ENCODE data around the gene ING5.

ING5 gene

DNA sequence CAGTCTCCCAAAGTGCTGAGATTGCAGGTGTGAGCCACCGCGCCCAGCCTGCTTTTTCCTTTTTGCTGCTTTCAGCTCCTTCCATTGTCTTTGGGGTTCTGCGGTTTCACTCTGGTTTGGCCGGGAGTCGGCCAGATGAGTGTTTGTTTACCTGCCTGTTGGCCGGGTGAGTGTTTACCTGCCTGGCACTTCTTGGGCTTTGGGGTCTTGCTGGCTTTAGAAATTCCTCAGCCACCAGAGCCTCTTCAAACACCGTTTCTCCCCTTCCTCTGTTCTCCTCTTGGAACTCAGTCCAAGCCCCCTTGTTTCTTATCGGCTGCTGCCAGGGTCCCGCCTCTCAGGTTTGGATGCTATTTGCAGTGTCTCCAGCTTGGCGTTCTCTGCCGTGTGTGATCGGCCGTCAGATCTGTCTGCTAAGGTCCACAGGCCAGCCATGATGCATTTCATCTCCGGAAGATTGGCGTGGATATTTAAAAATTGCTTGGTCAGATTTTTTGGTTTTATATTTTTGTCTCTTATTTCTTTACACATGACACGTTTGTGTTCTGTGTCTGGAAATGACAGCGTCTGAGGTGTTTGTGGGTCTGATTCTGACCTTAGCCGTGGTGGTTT is 60.6 kb downstream of the ING5 start:
- peak; percentile 23 for DNase-seq
- TF ChIP-seq, protein P1, sequence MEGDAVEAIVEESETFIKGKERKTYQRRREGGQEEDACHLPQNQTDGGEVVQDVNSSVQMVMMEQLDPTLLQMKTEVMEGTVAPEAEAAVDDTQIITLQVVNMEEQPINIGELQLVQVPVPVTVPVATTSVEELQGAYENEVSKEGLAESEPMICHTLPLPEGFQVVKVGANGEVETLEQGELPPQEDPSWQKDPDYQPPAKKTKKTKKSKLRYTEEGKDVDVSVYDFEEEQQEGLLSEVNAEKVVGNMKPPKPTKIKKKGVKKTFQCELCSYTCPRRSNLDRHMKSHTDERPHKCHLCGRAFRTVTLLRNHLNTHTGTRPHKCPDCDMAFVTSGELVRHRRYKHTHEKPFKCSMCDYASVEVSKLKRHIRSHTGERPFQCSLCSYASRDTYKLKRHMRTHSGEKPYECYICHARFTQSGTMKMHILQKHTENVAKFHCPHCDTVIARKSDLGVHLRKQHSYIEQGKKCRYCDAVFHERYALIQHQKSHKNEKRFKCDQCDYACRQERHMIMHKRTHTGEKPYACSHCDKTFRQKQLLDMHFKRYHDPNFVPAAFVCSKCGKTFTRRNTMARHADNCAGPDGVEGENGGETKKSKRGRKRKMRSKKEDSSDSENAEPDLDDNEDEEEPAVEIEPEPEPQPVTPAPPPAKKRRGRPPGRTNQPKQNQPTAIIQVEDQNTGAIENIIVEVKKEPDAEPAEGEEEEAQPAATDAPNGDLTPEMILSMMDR (IDR thresholded peaks at IDR 0.05; ENCODE audit: low read depth, low read length): no peak
- Histone ChIP-seq H3K36me3 (peaks cover 9% of the 10 kb centered on the region), H3K27me3 (no peaks in the 10 kb centered on the region), H3K9me3 (no peaks in the 10 kb centered on the region), H3K4me3 (ENCODE audit: low read depth, low read length) (no peak overlapping the region; the same call in 1 of the 2 replicates), H3K4me1 (peaks cover 17% of the 10 kb centered on the region)

DNA sequence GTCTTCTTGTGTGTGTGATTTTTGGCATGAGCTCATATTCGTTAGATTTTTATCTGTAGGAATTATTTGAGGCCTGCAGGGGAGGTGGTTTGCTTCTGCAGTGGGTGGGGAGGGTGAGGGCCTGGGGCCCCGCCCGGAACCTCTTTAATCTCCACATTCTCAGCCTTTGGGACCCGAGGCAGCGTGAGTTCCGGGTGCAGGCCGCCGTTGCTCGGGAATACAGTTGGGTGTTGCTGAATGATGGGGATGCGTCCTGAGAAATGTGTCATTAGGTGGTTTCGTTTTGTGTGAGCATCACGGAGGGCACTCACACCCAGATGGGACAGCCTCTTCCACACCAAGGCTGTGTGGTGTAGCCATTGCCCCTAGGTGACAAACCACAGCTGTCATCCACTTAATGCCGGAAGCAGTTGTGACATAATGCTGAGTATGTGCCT is 61.1 kb downstream of the ING5 start:
- Histone ChIP-seq H3K36me3 (peaks cover 9% of the 10 kb centered on the region), H3K4me1 (peaks cover 19% of the 10 kb centered on the region), H3K4me3 (ENCODE audit: low read depth, low read length) (no peak overlapping the region; the same call in 1 of the 2 replicates), H3K9me3 (no peaks in the 10 kb centered on the region), H3K27me3 (no peaks in the 10 kb centered on the region)
- TF ChIP-seq, protein P1 (IDR thresholded peaks at IDR 0.05; ENCODE audit: low read depth, low read length): no peak
- DNase-seq: peak; percentile 15

DNA sequence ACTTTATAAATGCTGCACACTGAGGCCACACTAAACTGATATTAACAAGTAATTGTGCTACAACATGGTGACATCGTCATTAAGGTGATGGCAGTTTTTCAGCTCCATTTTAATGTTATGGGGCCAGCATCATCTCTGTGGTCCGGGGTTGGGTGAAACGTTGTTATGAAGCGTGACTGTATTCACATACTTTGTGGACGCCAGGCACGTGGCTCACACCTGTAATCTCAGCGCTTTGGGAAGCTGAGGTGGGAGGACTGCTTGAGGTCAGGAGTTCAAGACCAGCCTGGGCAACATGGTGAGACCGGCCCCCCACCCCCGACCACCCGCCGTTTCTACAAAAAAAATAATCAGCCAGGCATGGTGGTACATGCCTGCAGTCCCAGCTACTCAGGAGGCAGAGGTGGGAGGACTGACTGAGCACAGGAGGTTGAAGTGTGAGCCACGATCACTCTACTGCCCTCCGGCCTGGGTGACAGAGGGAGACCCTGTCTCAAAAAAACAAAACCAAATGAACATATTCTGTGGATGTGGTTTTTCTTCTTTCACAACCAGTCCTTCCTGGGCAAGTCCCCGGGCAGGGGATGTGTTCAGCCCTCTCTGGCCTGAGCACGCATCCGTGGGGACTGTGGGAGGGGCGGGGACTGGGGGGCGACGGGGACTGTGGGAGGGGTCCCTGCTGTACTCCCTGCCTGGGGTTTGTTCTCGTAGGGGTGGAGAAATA is 61.9 kb downstream of the ING5 start:
- TF ChIP-seq, protein P1 (IDR thresholded peaks at IDR 0.05; ENCODE audit: low read depth, low read length): no peak
- H3K4me3 ChIP-seq (ENCODE audit: low read depth, low read length): no peak overlapping the region
- H3K9me3 ChIP-seq: no peaks in the 10 kb centered on the region
- H3K27me3 ChIP-seq: no peaks in the 10 kb centered on the region
- H3K4me1 ChIP-seq: peaks cover 26% of the 10 kb centered on the region
- no peak for DNase-seq
- peaks cover 9% of the 10 kb centered on the region for H3K36me3 ChIP-seq

DNA sequence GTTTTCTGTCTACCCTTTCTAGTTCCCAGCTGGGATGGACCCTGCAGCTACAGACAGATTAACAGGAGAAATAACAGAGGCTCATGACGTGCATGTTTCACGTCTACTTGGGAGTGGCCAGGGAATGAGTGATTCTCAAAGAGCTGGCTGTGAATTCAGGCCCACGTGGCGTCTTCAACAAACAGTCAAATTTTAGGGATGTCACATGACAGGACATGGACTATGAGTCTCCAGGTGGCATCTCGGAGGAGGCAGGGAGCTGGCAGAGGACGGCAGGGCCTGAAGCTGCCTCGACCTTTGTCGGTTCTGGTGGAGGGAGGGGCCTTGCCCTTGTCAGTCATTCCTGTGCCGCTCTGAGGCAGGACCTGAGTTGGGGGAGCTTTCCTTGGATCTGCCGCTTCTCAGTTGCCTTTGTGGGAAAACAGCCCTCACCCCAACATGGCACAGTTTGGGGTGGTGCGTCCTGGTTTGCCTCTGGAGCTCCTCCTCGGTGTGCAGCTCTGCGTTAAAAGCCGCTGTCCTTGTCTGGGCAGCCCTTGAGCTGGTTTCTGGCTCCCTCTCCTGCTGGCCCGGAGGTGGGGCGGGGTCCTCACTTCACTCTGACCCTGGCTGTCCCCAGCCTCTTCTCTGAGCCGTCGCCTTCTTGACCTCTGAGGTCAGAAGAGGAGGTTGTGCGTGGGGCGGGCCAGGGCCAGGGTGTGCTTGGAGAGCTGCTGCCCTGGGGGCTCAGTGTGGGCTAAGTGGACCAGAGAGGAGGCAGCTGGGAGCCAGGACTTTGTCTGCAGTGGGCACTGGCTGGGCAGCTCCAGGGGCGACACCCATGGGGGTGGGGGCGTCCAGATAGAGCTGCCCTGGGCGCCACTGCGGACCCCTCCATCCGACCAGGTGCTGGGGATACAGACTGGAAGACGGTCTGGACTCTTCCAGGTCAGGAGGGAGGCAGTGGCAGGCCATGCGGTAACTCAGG is 62.7 kb downstream of the ING5 start:
- Histone ChIP-seq H3K27me3 (no peaks in the 10 kb centered on the region), H3K9me3 (no peaks in the 10 kb centered on the region), H3K4me3 (ENCODE audit: low read depth, low read length) (no peak overlapping the region), H3K36me3 (peaks cover 5% of the 10 kb centered on the region), H3K4me1 (peaks cover 28% of the 10 kb centered on the region)
- peak; percentile 58 for DNase-seq
- TF ChIP-seq, protein P1 (IDR thresholded peaks at IDR 0.05; ENCODE audit: low read depth, low read length): no peak

DNA sequence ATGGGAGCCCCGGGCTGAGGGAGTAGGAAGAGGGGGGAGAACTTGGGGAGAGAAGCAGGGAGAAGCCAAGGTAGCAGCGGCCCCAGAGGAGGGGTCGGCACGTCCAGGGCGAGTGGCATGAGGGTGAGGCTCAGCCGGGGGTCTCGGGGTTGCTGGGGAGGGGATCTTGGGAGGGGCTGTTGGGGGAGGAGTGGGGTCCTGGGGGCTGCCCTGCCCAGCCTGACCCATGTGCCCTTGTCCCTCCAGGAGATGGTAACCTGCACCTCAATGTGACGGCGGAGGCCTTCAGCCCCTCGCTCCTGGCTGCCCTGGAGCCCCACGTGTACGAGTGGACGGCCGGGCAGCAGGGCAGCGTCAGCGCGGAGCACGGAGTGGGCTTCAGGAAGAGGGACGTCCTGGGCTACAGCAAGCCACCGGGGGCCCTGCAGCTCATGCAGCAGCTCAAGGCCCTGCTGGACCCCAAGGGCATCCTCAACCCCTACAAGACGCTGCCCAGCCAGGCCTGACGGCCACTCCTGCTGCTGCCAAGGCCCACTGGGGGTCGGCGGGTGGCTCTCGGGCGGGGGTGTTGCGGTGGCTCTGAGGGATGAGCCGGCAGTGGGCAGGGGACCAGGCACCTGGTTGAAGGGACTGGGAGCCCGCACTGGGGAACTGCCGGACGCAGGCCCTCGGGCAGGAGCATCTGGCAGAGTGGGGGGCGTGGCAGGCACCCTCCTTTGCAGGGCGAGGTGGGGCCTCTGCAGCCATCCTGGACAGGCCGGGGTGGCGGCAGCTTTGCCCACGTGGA is 65.8 kb downstream of the ING5 start:
- Histone ChIP-seq H3K4me3 (ENCODE audit: low read depth, low read length) (no peak overlapping the region), H3K4me1 (peaks cover 27% of the 10 kb centered on the region), H3K27me3 (no peaks in the 10 kb centered on the region), H3K9me3 (no peaks in the 10 kb centered on the region), H3K36me3 (no peaks in the 10 kb centered on the region; the same call in 1 of the 2 replicates)
- peak; percentile 85 for DNase-seq
- TF ChIP-seq, protein P1 (IDR thresholded peaks at IDR 0.05; ENCODE audit: low read depth, low read length): no peak
